Stimulated activated CD8-positive, alpha-beta memory T cell treated with anti-CD3 and anti-CD28 coated beads, Interleukin-7, amount 100 ng/mL, for 24 hours (primary cell): ENCODE measurements around the gene CD96.

Experiments
- DNase-seq: peaks from one replicate; pipeline ENCODE4 v3.0.0-alpha.2; 2020; ENCODE audit warnings: low read depth

Gene CD96

GRCh38 chr3:111594205-111594604, 52.2 kb downstream of the CD96 start:
- DNase-seq: no peak

GRCh38 chr3:111594781-111595180, 52.8 kb downstream of the CD96 start:
- no peak for DNase-seq

DNA sequence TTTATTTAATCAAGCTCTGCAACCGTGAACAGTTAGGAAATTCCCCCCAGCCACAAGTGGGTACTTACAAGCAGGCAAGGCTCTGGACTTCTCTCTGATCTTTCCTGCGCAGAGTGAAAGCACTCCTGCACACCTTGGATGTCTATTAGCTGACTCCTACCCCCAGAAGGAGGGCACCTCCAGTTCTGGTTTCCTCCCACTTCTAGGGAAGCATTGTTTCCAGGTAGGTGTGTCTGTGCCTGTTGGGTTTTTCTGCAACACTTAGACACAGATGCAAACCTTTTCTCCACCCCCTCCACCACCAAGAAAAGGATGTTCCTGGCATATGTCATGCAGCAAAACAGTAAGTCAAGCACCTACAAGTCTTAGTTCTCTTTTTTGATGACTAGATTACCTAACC, 53.2 kb downstream of the CD96 start, which contains the start of gene ZBED2:
TSS of gene ZBED2 (minus strand) at position 115 of the 400 bp plus-strand sequence. CDS start 1,145 bp downstream, outside the sequence.
- no peak for DNase-seq

DNA sequence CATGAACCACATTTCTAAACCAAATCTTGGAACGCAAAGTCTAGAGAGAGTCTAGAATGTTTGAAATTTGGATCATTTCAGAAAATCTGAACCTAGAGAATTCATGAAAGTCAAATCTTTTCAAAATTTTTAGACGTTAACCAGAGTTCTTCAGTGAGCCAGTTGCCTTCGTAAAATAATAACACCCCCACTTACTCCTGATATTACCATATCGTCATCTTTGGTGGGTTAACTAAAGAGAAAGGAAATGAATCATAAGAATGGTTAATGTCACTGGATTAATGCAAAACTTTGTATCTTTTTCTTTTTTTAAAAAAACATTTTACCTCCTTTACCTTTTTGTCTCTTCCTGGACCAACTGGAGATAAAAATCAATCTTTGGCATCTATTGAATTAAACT, 54.3 kb downstream of the CD96 start:
- DNase-seq: no peak

DNA sequence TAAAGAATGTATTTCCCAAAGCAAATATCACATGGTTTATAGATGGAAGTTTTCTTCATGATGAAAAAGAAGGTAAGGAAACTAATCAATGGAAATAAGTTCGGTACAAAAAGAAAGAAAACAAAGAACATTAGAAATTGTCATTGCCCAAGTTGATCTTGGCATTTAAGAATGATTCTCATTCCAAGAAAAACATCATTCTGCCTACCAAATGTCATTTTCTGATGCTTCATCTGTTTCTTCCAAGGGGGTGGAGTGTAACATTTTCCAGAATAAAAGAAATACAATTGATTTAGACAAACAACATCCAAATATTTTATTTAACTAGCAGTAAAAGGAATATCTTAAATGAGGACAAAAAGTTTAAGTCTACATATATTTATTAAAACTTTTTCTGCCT, 56.1 kb downstream of the CD96 start:
- DNase-seq: no peak

- DNase-seq: no peak
Observed at GRCh38 chr3:111598552-111598951, 56.6 kb downstream of the CD96 start.

- DNase-seq: no peak
Observed at GRCh38 chr3:111601810-111602209, 59.8 kb downstream of the CD96 start.

DNA sequence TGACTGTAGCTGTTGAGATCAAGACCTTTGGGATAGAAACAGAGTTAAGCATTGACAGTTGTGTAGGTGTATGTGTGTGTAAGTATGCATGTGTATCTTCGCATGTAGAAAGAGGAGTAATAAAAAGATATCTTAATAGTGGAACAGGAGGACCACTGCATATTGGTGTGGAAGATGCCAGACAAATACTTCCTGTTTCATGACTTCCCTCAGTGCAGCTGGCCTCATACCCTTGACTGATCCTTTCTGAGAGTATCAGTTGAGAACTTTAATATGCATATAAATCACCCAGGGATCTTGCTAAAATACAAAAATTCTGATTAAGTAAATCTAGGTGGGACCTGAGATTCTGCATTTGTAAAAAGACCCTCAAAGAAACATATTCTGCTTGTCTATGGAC, 61.7 kb downstream of the CD96 start:
- no peak for DNase-seq

- no peak for DNase-seq
Observed at GRCh38 chr3:111604119-111604518, 62.1 kb downstream of the CD96 start.

- DNase-seq: no peak
Observed at GRCh38 chr3:111605018-111605417, 63.0 kb downstream of the CD96 start.

DNA sequence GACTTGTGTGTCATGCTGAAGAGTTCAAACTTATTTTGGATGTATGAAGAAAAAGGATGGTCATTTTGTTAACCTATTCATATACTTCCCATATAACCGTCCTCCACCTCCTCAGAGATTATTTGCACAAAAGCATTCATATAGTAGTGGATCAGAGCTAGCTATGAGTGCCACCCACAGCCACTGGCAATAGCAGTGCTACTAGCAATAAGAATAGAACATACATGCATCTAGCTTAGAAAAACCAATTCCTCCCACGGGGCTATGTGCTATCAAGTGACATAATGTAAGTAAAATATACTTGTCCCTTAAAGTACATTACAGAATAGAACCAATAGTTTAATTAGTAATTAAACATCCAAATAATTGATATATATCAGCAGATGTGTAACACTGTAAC, 63.5 kb downstream of the CD96 start:
- DNase-seq: no peak

GRCh38 chr3:111607240-111607920, 65.4 kb downstream of the CD96 start:
- no peak for DNase-seq

- no peak for DNase-seq
Observed at GRCh38 chr3:111608383-111608782, 66.4 kb downstream of the CD96 start.

DNA sequence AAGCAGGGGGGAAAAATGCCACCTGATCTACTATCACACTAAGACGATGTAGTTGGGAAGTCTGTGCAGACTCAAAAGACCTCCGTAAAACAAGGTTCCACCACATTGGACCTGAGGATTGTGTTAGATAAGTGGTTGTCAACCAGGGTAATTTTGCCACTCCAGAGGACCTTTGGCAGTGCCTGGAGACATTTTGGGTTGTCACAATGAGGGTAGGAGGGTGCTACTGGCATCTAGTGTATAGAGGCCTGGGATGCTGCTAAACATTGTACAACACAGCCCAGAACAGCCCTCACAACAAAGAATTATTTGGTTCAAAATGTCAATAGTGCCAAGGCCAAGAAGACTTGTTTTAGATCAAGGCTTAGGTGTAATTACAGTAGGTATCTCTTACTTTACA, 67.7 kb downstream of the CD96 start:
- no peak for DNase-seq

GRCh38 chr3:111610189-111610588, 68.2 kb downstream of the CD96 start:
- DNase-seq: no peak

DNA sequence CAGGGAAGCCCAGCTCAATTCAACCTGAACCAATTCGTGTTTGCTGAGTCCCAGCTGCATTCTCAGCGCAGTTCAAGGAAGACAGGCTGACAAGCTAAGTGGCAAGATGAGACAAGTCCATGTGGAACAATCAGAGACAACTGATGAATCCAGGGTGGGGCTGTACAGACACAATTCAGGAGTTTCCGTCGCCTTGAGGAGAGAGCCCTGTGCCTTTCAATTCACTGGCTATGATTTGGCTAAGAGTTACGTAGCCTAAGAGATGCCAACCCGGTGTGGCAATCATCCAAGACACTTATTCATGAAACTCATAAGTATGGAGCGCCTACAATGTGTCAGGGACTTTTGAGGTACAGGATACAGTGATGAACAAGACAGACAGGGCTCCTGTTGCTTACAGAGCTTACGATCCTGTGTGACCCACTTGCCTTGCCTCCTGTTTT, 68.6 kb downstream of the CD96 start:
- DNase-seq: no peak

DNA sequence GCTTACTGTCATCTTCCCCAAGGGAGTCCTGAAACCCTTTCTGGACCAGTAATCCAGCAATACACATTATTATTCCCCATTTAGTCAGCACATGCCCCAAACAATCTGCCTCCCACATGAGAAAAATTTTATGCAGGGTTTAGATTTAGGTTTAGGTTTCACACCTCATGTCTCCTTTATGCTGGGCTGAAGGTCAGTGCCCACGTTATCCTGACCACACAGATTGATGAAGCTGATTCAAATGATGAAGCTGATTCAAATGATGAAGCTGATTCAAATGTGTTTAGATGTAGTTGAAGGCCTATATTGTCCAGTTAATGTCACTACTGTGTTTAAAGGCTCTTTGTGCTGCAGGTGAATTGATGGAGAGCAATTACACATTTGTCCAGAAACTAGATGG, 71.3 kb downstream of the CD96 start:
- DNase-seq: no peak

GRCh38 chr3:111615880-111616279, 73.9 kb downstream of the CD96 start:
- no peak for DNase-seq

DNA sequence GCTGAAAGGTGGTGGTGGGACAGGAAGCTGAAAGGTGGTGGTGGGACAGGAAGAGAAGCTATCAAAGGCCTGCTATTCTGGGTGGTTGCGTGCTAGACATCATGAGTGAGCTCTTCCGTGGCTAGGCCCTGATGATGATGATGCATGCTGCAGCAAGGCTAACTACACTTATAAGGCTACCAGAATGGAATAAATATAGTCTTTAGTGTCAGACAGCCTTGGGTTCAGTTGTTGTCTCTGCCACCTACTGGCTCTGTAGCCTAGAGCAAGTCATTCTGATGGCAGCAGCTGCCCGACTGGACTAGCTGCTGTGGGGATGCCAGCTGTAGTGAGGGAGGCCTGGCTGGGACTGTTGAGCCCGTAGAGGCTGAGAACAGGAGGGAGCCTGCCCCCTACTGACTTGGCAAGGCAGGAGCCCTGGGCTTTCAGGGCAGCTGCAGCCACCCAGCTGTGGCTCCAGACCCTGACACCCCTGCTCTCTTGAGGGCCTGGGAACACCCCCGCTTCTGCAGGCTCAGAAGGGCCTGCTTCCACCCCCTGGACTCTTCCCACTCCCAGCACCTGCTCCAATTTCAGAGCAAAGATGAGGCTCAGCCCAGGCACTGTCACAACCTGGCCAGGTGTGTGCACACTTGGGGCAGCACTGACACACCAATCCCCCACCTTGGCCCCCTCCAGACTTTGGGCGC, 74.6 kb downstream of the CD96 start:
- peak; percentile 41 for DNase-seq

DNA sequence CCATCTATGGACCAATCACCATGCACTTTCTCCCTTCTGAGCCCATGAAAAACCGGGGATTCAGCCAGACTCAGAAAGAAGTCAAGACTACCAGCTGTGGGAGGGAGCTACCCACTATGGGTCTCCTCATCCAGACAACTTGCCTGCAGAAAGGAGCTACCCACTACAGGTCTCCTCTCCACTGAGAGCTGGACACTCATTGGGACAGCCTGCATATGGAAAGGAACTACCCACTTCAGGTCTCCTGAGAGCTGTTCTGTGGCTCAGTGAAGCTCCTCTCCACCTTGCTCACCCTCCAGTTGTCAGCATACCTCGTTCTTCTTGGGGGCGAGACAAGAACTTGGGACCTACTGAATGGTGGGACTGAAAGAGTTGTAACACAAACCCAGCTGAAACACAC, 75.4 kb downstream of the CD96 start:
- DNase-seq: no peak

DNA sequence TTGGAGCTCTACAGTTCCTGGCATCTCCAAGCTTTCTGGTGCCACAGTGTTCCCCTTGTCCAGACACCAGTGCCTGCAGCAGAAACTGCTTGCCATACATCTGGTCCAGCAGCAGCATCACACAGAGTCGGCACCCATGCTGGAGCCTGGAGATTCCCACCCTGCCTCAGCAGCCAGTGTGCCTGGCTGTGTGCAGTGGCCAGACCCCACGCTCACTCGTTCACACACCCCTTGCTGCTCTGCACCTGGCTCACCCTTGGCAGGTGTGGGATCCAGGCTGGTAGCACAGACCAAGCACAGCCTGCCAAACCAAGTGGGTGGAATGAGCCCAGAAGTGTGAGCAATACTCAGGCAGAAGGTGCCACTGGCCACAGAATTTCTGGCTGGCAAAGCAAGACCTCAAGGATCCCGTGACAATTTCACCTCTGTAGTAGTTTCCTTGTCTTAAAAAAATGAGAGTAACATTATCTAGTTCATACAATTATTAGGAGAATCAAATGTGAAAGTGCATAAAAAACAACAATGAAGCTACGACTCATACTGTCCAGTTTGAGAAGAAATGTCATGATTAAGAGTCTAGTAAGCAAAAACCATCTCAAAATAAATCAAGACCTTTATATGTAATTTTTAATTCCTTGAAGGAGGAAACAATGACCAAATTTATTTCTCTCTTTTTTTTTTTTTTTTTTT, 76.1 kb downstream of the CD96 start:
- no peak for DNase-seq

GRCh38 chr3:111618945-111619344, 76.9 kb downstream of the CD96 start:
- DNase-seq: no peak

DNA sequence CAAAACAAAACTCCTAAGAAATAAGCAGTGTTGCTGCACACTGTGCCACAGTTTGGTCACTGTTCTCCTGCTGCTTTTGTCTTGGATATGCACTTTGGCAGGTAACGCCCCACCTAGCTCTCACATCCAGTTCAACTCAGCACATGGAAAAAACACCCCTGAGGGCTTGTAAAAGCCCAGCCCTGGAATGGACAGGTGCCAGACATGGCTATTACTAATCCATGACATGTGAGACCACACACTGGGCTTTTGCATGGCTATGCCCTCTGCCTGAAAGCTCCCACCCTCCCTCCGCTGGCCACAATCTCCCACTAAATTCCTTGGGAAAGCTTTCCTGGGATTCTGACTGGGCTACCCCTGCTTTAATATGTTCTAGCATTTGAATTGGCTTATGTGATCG, 77.8 kb downstream of the CD96 start:
- DNase-seq: no peak
